ENCODE results near the gene PNPLA7.

DNA sequence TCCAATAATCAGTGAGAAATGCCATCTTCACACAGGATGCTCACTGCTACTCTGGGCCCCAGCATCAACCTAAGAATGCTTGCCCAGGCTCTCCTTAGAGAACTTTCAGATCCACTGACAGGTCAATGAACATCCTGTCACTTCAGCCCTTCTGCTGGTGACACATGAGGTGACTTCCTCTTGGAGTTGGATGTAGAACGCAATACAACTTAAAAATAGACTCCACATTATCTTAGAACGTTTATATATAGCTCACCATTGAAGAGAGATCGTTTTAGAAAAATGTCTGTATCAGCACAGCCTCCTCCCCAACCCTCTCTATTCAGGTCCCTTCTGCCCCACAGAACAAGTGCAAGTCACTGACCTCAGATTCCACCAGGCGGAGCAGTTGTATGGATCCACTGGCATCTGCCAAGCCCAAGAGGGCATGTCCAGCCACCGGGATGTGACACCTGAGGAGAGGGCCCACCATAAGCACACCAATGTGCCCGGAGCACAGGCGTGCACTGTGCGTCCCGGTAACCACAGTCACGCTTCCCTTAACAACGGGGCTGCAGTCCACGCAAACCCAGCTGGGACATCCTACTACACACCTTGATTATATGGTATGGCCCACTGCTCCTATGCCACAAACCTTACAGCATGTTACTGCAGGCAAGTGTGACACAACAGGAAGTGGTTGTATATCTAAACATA lies 25.7 kb upstream of the PNPLA7 start:
- TF ChIP-seq, protein P1, sequence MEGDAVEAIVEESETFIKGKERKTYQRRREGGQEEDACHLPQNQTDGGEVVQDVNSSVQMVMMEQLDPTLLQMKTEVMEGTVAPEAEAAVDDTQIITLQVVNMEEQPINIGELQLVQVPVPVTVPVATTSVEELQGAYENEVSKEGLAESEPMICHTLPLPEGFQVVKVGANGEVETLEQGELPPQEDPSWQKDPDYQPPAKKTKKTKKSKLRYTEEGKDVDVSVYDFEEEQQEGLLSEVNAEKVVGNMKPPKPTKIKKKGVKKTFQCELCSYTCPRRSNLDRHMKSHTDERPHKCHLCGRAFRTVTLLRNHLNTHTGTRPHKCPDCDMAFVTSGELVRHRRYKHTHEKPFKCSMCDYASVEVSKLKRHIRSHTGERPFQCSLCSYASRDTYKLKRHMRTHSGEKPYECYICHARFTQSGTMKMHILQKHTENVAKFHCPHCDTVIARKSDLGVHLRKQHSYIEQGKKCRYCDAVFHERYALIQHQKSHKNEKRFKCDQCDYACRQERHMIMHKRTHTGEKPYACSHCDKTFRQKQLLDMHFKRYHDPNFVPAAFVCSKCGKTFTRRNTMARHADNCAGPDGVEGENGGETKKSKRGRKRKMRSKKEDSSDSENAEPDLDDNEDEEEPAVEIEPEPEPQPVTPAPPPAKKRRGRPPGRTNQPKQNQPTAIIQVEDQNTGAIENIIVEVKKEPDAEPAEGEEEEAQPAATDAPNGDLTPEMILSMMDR (IDR thresholded peaks at IDR 0.05) = no peak
- no peak for TF ChIP-seq SIN3A (IDR thresholded peaks at IDR 0.05; ENCODE audit: borderline replicate concordance, insufficient read depth, low read depth, low read length)

Measured in Panc1 (cell line).